OCI-LY1 (cell line): ENCODE data around the gene RTL10.

Source experiments
- CTCF ChIP-seq: fragments of 200-600 bp; sonication (generic), shearing (Covaris generic); IDR thresholded peaks from 2 replicates; pipeline ENCODE4 v1.5.1; 2017; ENCODE audit warnings: mild to moderate bottlenecking, antibody characterized with exemption, low read length, moderate library complexity, mixed read lengths
- EZH2 ChIP-seq: fragments of 200-600 bp; sonication (generic), shearing (Covaris generic); IDR thresholded peaks from 2 replicates; pipeline ENCODE4 v1.8.0; 2017; ENCODE audit warnings: borderline replicate concordance, mixed run types, mild to moderate bottlenecking, antibody characterized with exemption, low read length, moderate library complexity, mixed read lengths

DNA sequence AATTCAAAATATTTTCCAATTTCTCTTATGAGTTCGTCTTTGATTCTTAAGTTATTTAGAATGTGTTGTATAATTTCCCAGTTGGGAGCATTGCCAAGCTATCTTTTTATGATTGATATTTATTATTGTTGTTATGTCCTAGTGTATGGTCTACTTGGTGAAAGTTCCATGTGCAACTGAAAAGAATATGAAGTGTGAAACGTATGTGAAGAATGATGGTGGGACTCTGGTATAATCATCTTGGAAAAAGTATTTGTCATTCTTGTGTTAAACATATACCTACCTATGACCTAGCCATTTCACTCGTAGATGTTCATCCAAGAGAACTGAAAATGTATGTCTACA is 12.0 kb upstream of the RTL10 start:
- TF ChIP-seq CTCF (no peak), EZH2 (no peak)
